GM23248 (cell line): Measurements from ENCODE around the gene GBP2. TPM values are rescaled to one million over a fixed set of nuclear protein-coding genes. Genes with fewer than 3 reads are reported as not detected.

Experiments
- DNase-seq: peaks from one replicate; pipeline ENCODE4 v3.0.0-alpha.2; 2015
- H2AFZ ChIP-seq: fragments of 200-600 bp; sonication (generic); 2 replicates; pipeline ENCODE4 v1.6.1; 2016; ENCODE audit warnings: antibody characterized with exemption
- H3F3A ChIP-seq: fragments of 200-600 bp; sonication (generic); 2 replicates; pipeline ENCODE4 v1.6.1; 2016; ENCODE audit warnings: mild to moderate bottlenecking, antibody characterized with exemption, mixed run types; ENCODE audit not compliant: insufficient read depth
- H3K27ac ChIP-seq: fragments of 200-600 bp; sonication (generic); 2 replicates; pipeline ENCODE4 v1.5.1; 2016; ENCODE audit warnings: mild to moderate bottlenecking
- H3K27me3 ChIP-seq: fragments of 200-600 bp; sonication (generic); replicated peaks from 2 replicates; pipeline ENCODE4 v1.6.1; 2016; ENCODE audit warnings: mild to moderate bottlenecking; ENCODE audit not compliant: insufficient read depth
- H3K36me3 ChIP-seq: fragments of 200-600 bp; sonication (generic); 2 replicates; pipeline ENCODE4 v1.6.1; 2016; ENCODE audit warnings: low read depth, mild to moderate bottlenecking
- H3K4me1 ChIP-seq: fragments of 200-600 bp; sonication (generic); 2 replicates; pipeline ENCODE4 v1.6.1; 2016; ENCODE audit warnings: mild to moderate bottlenecking; ENCODE audit not compliant: insufficient read depth
- H3K4me2 ChIP-seq: fragments of 200-600 bp; sonication (generic); one replicate; pipeline ENCODE4 v1.6.1; 2016; ENCODE audit warnings: mild to moderate bottlenecking; ENCODE audit not compliant: unreplicated experiment
- H3K4me3 ChIP-seq: fragments of 200-600 bp; sonication (generic); 2 replicates; pipeline ENCODE4 v1.5.1; 2016; ENCODE audit warnings: mild to moderate bottlenecking
- H3K79me2 ChIP-seq: fragments of 200-600 bp; sonication (generic); 2 replicates; pipeline ENCODE4 v1.6.1; 2016; ENCODE audit warnings: mild to moderate bottlenecking; ENCODE audit not compliant: insufficient read depth
- H3K9ac ChIP-seq: fragments of 200-600 bp; sonication (generic); 2 replicates; pipeline ENCODE4 v1.6.1; 2016; ENCODE audit warnings: mild to moderate bottlenecking
- H3K9me2 ChIP-seq: fragments of 200-600 bp; sonication (generic); 2 replicates; pipeline ENCODE4 v1.6.1; 2016; ENCODE audit warnings: mixed run types, mild to moderate bottlenecking, moderate library complexity; ENCODE audit not compliant: insufficient read depth
- H3K9me3 ChIP-seq: fragments of 200-600 bp; sonication (generic); one replicate; pipeline ENCODE4 v1.6.1; 2017; ENCODE audit warnings: low read depth
- H4K20me1 ChIP-seq: fragments of 200-600 bp; sonication (generic); 2 replicates; pipeline ENCODE4 v1.6.0; 2016; ENCODE audit not compliant: insufficient read depth
- EZH2 ChIP-seq: fragments of 200-600 bp; sonication (generic); IDR thresholded peaks from 2 replicates; pipeline ENCODE4 v1.6.1; 2018; ENCODE audit warnings: antibody characterized with exemption, mild to moderate bottlenecking; ENCODE audit not compliant: insufficient read depth, poor library complexity, severe bottlenecking
- EZH2phosphoT487 ChIP-seq: fragments of 200-600 bp; sonication (generic); IDR thresholded peaks from 2 replicates; pipeline ENCODE4 v1.6.1; 2018; ENCODE audit warnings: antibody characterized with exemption, moderate library complexity, mild to moderate bottlenecking, low read depth; ENCODE audit not compliant: insufficient read depth
- WGBS, 2 experiments: methylation state at CpG; one replicate each; pipeline ENCODE4 v1.1.6; 2015 to 2017; ENCODE audit warnings: low lambda C conversion rate in 2 of 2, low coverage in 1 of 2; ENCODE audit errors: missing lambda C conversion rate in 2 of 2; 5-methylcytosine and 5-hydroxymethylcytosine counted together
- in situ Hi-C: fragments of 300-500 bp; cut with MboI; formaldehyde crosslinking; loops from 2 replicates; pipeline ENCODE4 v1.15.0; 2020
- polyA plus RNA-seq: library from polyadenylated mRNA; unstranded; fragments of >200 nt; fragmentation: Nextera tagmentation; extraction: Ambion mirVana; gene quantifications from 2 replicates; pipeline ENCODE4 v1.2.1, GENCODE V29; 2016
- total RNA-seq: library from RNA; depleted of rRNA; stranded (reverse); fragments of >200 nt; shearing (Covaris generic); gene quantifications from 2 replicates; pipeline ENCODE4 v1.2.3, GENCODE V29; 2014

Gene GBP2
- total and polyA plus RNA-seq, 2 experiments from 2014 or later, result 3.3 to 9.3 TPM

DNA sequence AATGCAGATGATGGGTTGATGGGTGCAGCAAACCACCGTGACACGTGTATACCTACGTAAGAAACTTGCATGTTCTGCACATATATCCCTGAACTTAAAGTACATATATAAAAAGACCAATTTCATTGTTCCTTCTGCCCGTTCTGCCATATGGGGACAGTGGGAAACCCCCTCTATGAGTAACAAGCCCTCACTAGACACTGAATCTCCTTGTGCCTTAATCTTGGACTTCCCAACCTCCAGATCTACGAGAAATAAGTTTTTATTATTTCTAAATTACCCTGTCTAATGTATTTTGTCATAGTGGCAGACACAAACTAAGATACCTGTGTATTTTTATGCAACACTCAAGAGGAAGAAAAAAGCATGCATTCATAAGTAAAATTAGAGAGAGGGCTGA is 39.9 kb upstream of the GBP2 start:
- Histone ChIP-seq H3K4me1 (no peaks in the 10 kb centered on the region), H3K27ac (no peak overlapping the region), H3F3A (no peaks in the 10 kb centered on the region), H3K9me3 (no peaks in the 10 kb centered on the region), H3K79me2 (no peaks in the 10 kb centered on the region), H2AFZ (no peak overlapping the region), H3K4me2 (no peak overlapping the region), H3K4me3 (no peak overlapping the region), H3K9me2 (no peaks in the 10 kb centered on the region), H3K27me3 (no peaks in the 10 kb centered on the region), H3K9ac (no peak overlapping the region), H3K36me3 (no peaks in the 10 kb centered on the region), H4K20me1 (no peaks in the 10 kb centered on the region)
- WGBS, 2 experiments, result 47 to 65% methylated on average over 3 to 5 of the region's 5 CpGs
- no peak for TF ChIP-seq EZH2phosphoT487
- no peak for TF ChIP-seq EZH2
- in situ Hi-C loops, result no loop called here
- no peak for DNase-seq

DNA sequence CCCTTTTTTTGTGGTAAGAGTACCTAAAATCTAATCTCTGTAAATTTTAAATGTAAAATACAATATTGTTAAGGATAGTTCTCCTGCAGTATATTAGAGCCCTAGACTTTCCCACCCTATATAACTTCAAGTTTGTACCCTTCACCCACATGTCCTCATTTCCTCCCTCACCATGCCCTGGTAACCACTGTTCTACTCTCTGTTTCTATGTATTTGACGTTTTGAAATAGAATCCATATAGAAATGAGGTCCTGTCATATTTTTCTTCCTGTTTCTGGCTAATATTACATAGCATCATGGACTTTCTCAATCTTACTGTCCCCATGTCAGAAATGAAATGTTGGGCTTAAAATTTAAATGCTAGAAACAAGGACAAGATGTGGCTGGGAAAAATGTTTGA is 25.1 kb upstream of the GBP2 start:
- Histone ChIP-seq H4K20me1 (no peaks in the 10 kb centered on the region), H3K9me2 (no peaks in the 10 kb centered on the region), H3F3A (no peaks in the 10 kb centered on the region), H2AFZ (no peak overlapping the region), H3K27me3 (no peaks in the 10 kb centered on the region), H3K9me3 (no peaks in the 10 kb centered on the region), H3K79me2 (no peaks in the 10 kb centered on the region), H3K36me3 (no peaks in the 10 kb centered on the region), H3K4me2 (no peak overlapping the region), H3K9ac (no peak overlapping the region), H3K27ac (no peak overlapping the region), H3K4me3 (no peak overlapping the region), H3K4me1 (no peaks in the 10 kb centered on the region)
- in situ Hi-C loops, result no loop called here
- WGBS, 2 experiments, result 19 to 23% methylated on average over 1 of the region's 1 CpG
- TF ChIP-seq EZH2 (no peak), EZH2phosphoT487 (no peak)
- no peak for DNase-seq

DNA sequence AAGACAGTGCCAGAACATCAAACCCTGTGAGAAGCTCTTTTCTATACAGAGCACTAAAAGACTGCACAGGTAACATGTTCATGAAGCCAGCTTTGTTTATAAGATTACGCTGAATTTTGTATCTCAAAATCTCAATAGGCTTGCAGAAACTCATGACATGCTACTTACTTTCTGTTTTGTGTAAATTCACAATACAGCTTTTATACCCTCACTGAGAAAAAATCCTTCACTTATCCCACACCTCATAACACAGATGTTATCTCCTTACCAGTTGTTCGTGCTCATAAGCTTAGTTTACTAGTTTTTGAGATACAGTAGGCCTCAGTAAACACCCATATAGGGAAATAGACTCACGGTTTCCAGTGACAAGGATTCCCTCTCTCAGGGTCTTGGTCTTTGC is 24.1 kb upstream of the GBP2 start:
- H2AFZ ChIP-seq, result no peak overlapping the region
- TF ChIP-seq EZH2 (no peak), EZH2phosphoT487 (no peak)
- no peaks in the 10 kb centered on the region for H3K4me1 ChIP-seq
- no peak overlapping the region for H3K27ac ChIP-seq
- 75 to 79% methylated on average over 3 of the region's 3 CpGs for WGBS, 2 experiments
- no peaks in the 10 kb centered on the region for H4K20me1 ChIP-seq
- H3K9me2 ChIP-seq, result no peaks in the 10 kb centered on the region
- no peaks in the 10 kb centered on the region for H3F3A ChIP-seq
- H3K9ac ChIP-seq, result no peak overlapping the region
- no peaks in the 10 kb centered on the region for H3K79me2 ChIP-seq
- in situ Hi-C loops, result no loop called here
- H3K36me3 ChIP-seq, result no peaks in the 10 kb centered on the region
- no peaks in the 10 kb centered on the region for H3K27me3 ChIP-seq
- H3K4me2 ChIP-seq, result no peak overlapping the region
- no peak overlapping the region for H3K4me3 ChIP-seq
- H3K9me3 ChIP-seq, result no peaks in the 10 kb centered on the region
- DNase-seq, result no peak

DNA sequence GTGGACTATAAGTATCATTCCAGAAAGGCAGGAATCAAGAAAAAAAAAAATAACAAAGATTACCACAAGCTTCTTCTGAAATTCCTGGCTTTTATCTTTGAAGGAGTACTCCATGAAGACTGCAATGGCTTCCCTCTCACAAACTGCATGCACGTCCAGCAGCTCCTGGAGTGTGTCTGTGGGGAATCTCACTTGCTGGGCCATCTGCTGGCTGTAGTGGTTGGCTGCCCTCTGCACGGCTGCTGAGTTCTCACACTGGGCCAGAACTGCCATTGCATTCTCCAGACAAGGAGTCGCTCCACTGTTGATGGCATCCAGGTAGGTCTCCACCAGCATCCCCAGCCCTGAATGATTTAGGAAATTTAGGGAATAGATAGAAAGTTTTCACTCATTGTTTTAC is 23.3 kb upstream of the GBP2 start:
- TF ChIP-seq EZH2, result no peak
- TF ChIP-seq EZH2phosphoT487, result no peak
- peak; percentile 37 for DNase-seq
- Histone ChIP-seq H3K9me3 (no peaks in the 10 kb centered on the region), H3K79me2 (no peaks in the 10 kb centered on the region), H3K4me2 (no peak overlapping the region), H2AFZ (no peak overlapping the region), H3K4me3 (no peak overlapping the region), H3K9me2 (no peaks in the 10 kb centered on the region), H3K4me1 (no peaks in the 10 kb centered on the region), H3F3A (no peaks in the 10 kb centered on the region), H3K36me3 (no peaks in the 10 kb centered on the region), H3K9ac (no peak overlapping the region), H3K27me3 (no peaks in the 10 kb centered on the region), H4K20me1 (no peaks in the 10 kb centered on the region), H3K27ac (no peak overlapping the region)
- in situ Hi-C loops, result no loop called here
- WGBS, 2 experiments, result 63 to 73% methylated on average over 3 of the region's 3 CpGs
